Panc1 (cell line): ENCODE data around the gene CRYBG1. TPM values are rescaled to one million over a fixed set of nuclear protein-coding genes. Genes with fewer than 3 reads are reported as not detected.
A peak's percentile ranks its signal among the peaks of the same experiment; 100 is the strongest.

ENCODE experiments used
- ATAC-seq: fragments of 200-7000 bp; cut with Tn5 transposase; 2 replicates; pipeline ENCODE4 v1.9.1; 2020; ENCODE audit warnings: mild to moderate bottlenecking, moderate library complexity
- BruUV-seq: library from RNA; stranded (reverse); fragments of 400-500 nt; replicated peaks from 2 replicates; lab custom pipeline; 2021; lab: Mats Ljungman, UMichigan
- CTCF ChIA-PET: fragments of 300-600 bp; sonication (Branson Sonifier 250); formaldehyde crosslinking; loops from one replicate; lab custom pipeline; 2022; ENCODE audit warnings: antibody characterized with exemption; lab: Charles Lee
- POLR2A ChIA-PET: fragments of 300-600 bp; sonication (Branson Sonifier 250); formaldehyde crosslinking; loops from one replicate; lab custom pipeline; 2022; ENCODE audit warnings: antibody characterized with exemption; lab: Charles Lee
- DNase-seq: peaks from one replicate; pipeline ENCODE4 v3.0.0-alpha.2; 2010; ENCODE audit warnings: low read depth, low spot score
- H3K27ac ChIP-seq: 2 replicates; pipeline ENCODE4 v1.5.1; 2011; ENCODE audit warnings: mild to moderate bottlenecking, low read length, inconsistent platforms
- H3K27me3 ChIP-seq: fragments of 200-500 bp; sonication (Bioruptor generic); 2 replicates; pipeline ENCODE4 v1.6.0; 2014; ENCODE audit warnings: low read length, inconsistent platforms; ENCODE audit not compliant: control insufficient read depth, insufficient read depth
- H3K36me3 ChIP-seq: fragments of 200-500 bp; sonication (Bioruptor generic); 2 replicates; pipeline ENCODE4 v1.5.1; 2014; ENCODE audit warnings: inconsistent platforms, mild to moderate bottlenecking, low read length, moderate library complexity; ENCODE audit not compliant: control insufficient read depth, insufficient read depth
- H3K4me1 ChIP-seq: 2 replicates; pipeline ENCODE4 v1.5.1; 2011; ENCODE audit warnings: inconsistent platforms, mild to moderate bottlenecking, low read length, moderate library complexity; ENCODE audit not compliant: control insufficient read depth, insufficient read depth
- H3K4me3 ChIP-seq, 2 experiments: 2 replicates each; pipeline ENCODE4 v1.5.1; 2011 to 2012; ENCODE audit warnings: low read depth in 2 of 2, low read length in 2 of 2, mild to moderate bottlenecking in 2 of 2, inconsistent platforms in 1 of 2, moderate library complexity in 1 of 2
- H3K9me3 ChIP-seq: fragments of 200-500 bp; sonication (Bioruptor generic); 2 replicates; pipeline ENCODE4 v1.5.1; 2014; ENCODE audit warnings: low read depth, mild to moderate bottlenecking, inconsistent platforms, low read length, moderate library complexity; ENCODE audit not compliant: control insufficient read depth, insufficient read depth
- POLR2AphosphoS5 ChIP-seq: IDR thresholded peaks from 2 replicates; pipeline ENCODE4 v1.6.1; 2012; ENCODE audit warnings: mild to moderate bottlenecking, low read depth, low read length, moderate library complexity
- SIN3A ChIP-seq: IDR thresholded peaks from 2 replicates; pipeline ENCODE4 v1.6.1; 2012; ENCODE audit warnings: low read depth, mild to moderate bottlenecking, low read length, moderate library complexity, borderline replicate concordance; ENCODE audit not compliant: insufficient read depth
- TCF7L2 ChIP-seq: IDR thresholded peaks from 2 replicates; pipeline ENCODE4 v1.6.1; 2011; ENCODE audit warnings: mild to moderate bottlenecking, low read depth, low read length, inconsistent platforms
- in situ Hi-C: cut with HindIII; loops from 2 replicates; pipeline ENCODE4 v1.10.0; 2016; ENCODE audit warnings: low sequenced_read_pairs, low pct_unique_long_range_greater_than_20kb
- intact Hi-C: fragments of 100-400 bp; cut with micrococcal nuclease; formaldehyde crosslinking; loops from one replicate; pipeline ENCODE4 v1.10.0; 2022; ENCODE audit not compliant: unreplicated experiment
- total RNA-seq: library from RNA; stranded (reverse); gene quantifications from one replicate; pipeline ENCODE4 v1.2.1, GENCODE V29; 2021; ENCODE audit not compliant: unreplicated experiment
- TF ChIP-seq, protein P1 (sequence below): fragments of 450-650 bp; IDR thresholded peaks from 2 replicates; pipeline ENCODE4 v1.5.1; 2017; ENCODE audit warnings: mild to moderate bottlenecking
- TF ChIP-seq, protein P2 (sequence below), 2 experiments: IDR thresholded peaks; 2 replicates each; pipeline ENCODE4 v1.6.1; 2011 to 2012; ENCODE audit warnings: low read depth in 2 of 2, control low read depth in 1 of 2, low read length in 1 of 2, mild to moderate bottlenecking in 1 of 2, moderate library complexity in 1 of 2; ENCODE audit not compliant: insufficient read depth in 1 of 2

Gene CRYBG1
- total RNA-seq, 1 experiment from 2014 or later, result 32.3 TPM

DNA sequence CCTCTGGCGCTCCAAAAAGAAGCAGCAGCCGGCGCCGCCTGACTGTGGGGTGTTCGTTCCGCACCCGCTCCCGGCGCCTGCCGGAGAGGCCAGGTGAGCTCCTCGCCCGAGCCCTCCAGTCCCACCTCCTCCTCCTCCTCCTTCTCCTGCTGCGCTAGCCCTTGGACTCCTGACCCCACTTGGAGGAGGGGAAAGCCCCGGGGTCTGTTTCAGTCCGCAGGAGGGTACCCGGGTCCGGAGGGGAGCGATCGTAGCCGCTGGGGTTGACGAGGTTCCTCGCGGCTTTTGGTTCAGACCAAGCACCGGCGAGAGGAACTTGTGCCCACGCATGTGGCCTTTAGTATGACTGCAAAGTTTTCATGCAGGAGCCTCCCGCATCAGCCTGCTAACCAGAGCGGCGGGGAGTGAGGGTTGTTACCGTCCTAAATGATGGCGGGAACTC, 493 bp downstream of the CRYBG1 start:
- DNase-seq (no peak), ATAC-seq (peak; percentile 72)
- peak overlapping the region; percentile 44 to 54 for H3K4me3 ChIP-seq
- peaks cover 10% of the 10 kb centered on the region for H3K4me1 ChIP-seq
- H3K27me3 ChIP-seq, result peaks cover 23% of the 10 kb centered on the region
- no peaks in the 10 kb centered on the region for H3K9me3 ChIP-seq
- no peak overlapping the region for H3K27ac ChIP-seq
- intact Hi-C loops, result no loop called here
- no peaks in the 10 kb centered on the region for H3K36me3 ChIP-seq
- TF ChIP-seq, protein P1, sequence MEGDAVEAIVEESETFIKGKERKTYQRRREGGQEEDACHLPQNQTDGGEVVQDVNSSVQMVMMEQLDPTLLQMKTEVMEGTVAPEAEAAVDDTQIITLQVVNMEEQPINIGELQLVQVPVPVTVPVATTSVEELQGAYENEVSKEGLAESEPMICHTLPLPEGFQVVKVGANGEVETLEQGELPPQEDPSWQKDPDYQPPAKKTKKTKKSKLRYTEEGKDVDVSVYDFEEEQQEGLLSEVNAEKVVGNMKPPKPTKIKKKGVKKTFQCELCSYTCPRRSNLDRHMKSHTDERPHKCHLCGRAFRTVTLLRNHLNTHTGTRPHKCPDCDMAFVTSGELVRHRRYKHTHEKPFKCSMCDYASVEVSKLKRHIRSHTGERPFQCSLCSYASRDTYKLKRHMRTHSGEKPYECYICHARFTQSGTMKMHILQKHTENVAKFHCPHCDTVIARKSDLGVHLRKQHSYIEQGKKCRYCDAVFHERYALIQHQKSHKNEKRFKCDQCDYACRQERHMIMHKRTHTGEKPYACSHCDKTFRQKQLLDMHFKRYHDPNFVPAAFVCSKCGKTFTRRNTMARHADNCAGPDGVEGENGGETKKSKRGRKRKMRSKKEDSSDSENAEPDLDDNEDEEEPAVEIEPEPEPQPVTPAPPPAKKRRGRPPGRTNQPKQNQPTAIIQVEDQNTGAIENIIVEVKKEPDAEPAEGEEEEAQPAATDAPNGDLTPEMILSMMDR, result no peak
- TF ChIP-seq TCF7L2, result no peak
- TF ChIP-seq, protein P2, sequence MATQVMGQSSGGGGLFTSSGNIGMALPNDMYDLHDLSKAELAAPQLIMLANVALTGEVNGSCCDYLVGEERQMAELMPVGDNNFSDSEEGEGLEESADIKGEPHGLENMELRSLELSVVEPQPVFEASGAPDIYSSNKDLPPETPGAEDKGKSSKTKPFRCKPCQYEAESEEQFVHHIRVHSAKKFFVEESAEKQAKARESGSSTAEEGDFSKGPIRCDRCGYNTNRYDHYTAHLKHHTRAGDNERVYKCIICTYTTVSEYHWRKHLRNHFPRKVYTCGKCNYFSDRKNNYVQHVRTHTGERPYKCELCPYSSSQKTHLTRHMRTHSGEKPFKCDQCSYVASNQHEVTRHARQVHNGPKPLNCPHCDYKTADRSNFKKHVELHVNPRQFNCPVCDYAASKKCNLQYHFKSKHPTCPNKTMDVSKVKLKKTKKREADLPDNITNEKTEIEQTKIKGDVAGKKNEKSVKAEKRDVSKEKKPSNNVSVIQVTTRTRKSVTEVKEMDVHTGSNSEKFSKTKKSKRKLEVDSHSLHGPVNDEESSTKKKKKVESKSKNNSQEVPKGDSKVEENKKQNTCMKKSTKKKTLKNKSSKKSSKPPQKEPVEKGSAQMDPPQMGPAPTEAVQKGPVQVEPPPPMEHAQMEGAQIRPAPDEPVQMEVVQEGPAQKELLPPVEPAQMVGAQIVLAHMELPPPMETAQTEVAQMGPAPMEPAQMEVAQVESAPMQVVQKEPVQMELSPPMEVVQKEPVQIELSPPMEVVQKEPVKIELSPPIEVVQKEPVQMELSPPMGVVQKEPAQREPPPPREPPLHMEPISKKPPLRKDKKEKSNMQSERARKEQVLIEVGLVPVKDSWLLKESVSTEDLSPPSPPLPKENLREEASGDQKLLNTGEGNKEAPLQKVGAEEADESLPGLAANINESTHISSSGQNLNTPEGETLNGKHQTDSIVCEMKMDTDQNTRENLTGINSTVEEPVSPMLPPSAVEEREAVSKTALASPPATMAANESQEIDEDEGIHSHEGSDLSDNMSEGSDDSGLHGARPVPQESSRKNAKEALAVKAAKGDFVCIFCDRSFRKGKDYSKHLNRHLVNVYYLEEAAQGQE (IDR thresholded peaks at IDR 0.05; ENCODE audit: insufficient read depth in 1 of 2, low read depth in 2 of 2, low read length in 1 of 2), result no peak
- TF ChIP-seq POLR2AphosphoS5, result no peak
- no peak for TF ChIP-seq SIN3A
- BruUV-seq, result no TSS peak
- POLR2A ChIA-PET, result no interaction called here
- CTCF ChIA-PET, result interaction anchor here (0.6 to 1.1 kb wide), 4 partner anchors 8 to 249 kb away, joined by 3 to 4 read pairs (median 3); no protein-coding TSS in a partner anchor
- in situ Hi-C loops, result no loop called here

DNA sequence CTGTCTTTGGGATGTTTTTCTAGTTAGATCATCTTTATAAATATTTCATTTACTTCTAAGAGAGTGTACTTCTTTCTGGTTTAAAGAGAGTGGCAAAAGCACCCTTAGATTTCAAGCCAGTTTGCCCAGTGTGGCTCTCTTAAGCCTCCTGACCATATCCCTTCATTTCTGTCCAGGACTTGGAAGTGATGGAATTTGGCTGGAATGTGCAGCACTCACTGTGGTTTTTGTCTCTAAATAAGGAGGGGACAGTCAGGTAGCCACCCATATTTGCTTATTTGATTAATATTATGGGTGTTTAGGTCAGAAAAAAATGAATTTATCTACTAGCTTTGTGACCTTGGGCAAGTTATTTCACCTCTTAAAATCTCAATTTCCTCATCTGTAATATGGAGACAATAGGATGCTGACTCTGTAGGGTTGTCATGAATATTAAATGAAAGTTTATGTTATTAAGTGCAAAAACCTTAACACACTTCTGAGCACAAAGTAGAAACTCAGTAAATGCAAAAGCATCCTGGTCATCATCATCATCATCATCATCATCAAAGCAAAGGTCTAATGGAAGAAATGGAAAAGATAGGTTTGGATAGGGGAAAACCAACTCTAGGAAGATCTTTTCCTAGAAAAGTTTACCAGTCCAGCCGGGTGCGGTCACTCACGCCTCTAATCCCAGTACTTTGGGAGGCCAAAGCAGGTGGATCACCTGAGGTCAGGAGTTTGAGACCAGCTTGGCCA, 3.1 kb downstream of the CRYBG1 start:
- no peak for ATAC-seq
- intact Hi-C loops (no loop called here), in situ Hi-C loops (no loop called here)
- BruUV-seq, result no TSS peak
- no peak for DNase-seq
- POLR2A ChIA-PET, result no interaction called here
- CTCF ChIA-PET, result interaction anchor here (0.6 kb wide), 1 partner anchor 24 kb away, joined by 7 read pairs; no protein-coding TSS in a partner anchor
- H3K27ac ChIP-seq, result no peak overlapping the region
- no peaks in the 10 kb centered on the region for H3K36me3 ChIP-seq
- no peak overlapping the region for H3K4me3 ChIP-seq
- peaks cover 10% of the 10 kb centered on the region for H3K4me1 ChIP-seq
- H3K9me3 ChIP-seq, result no peaks in the 10 kb centered on the region
- no peak for TF ChIP-seq SIN3A
- TF ChIP-seq POLR2AphosphoS5, result no peak
- TF ChIP-seq TCF7L2, result no peak
- TF ChIP-seq, protein P1, result no peak
- TF ChIP-seq, protein P2 (IDR thresholded peaks at IDR 0.05; ENCODE audit: insufficient read depth in 1 of 2, low read depth in 2 of 2, low read length in 1 of 2), result no peak
- peaks cover 27% of the 10 kb centered on the region for H3K27me3 ChIP-seq
